ENCODE data around the gene ZNF385D. TPM values are rescaled to one million over a fixed set of nuclear protein-coding genes. Genes with fewer than 3 reads are reported as not detected.

ZNF385D gene
- total and polyA plus RNA-seq, 2 of the 13 experiments (the other 11 are each of a cell fraction or from before 2014, with no cell fraction given) = not detected

GRCh38 chr3:21592828-21593227 lies 158.2 kb downstream of the ZNF385D start:
- in situ Hi-C loops (cut with HindIII; ENCODE audit: extremely low pct_ligation_motif_present, low pct_unique_long_range_greater_than_20kb) (no loop called here), intact Hi-C loops (cut with micrococcal nuclease; ENCODE audit: unreplicated experiment) (loop anchor here (1.0 kb wide), 1 partner anchor 44 kb away; no protein-coding TSS in a partner anchor)
- Histone ChIP-seq H3K4me3 (replicated peaks in 1 of 3; ENCODE audit: insufficient read depth in 1 of 3, low read depth in 2 of 3, low read length in 3 of 3) (no peak overlapping the region), H3K36me3 (replicated peaks in 1 of 2; ENCODE audit: control insufficient read depth in 1 of 2, insufficient read depth in 2 of 2, low read length in 2 of 2) (no peaks in the 10 kb centered on the region), H3K9me3 (ENCODE audit: low read length) (no peaks in the 10 kb centered on the region; the same call in 1 of the 2 replicates), H3K79me2 (ENCODE audit: insufficient read depth, low read length) (no peaks in the 10 kb centered on the region), H2AFZ (ENCODE audit: low read length) (no peak overlapping the region), H3K4me2 (ENCODE audit: low read depth, low read length) (no peak overlapping the region), H3K27me3 (ENCODE audit: control insufficient read depth in 1 of 2, insufficient read depth in 2 of 2, low read length in 2 of 2) (no peaks in the 10 kb centered on the region), H3K27ac (ENCODE audit: extremely low read length, insufficient read depth, low read length) (no peak overlapping the region), H3K4me1 (ENCODE audit: insufficient read depth, low read length) (no peaks in the 10 kb centered on the region), H4K20me1 (ENCODE audit: insufficient read depth, low read length) (no peaks in the 10 kb centered on the region), H3K9ac (ENCODE audit: insufficient read depth, low read depth, low read length) (no peak overlapping the region)
- no peak for ATAC-seq
- ChIA-PET CTCF (ENCODE audit: low intra/inter-chr PET ratio, low total read pairs) (no interaction called here), POLR2A (no interaction called here)
- DNase-seq (ENCODE audit: low spot score) = no peak
- no TSS peak for BruUV-seq (replicated peaks)
- TF ChIP-seq HCFC1 (IDR thresholded peaks at IDR 0.05; ENCODE audit: low read depth, low read length) = no peak
- TF ChIP-seq ZBTB46 (CRISPR knock-in tag; IDR thresholded peaks at IDR 0.05; ENCODE audit: borderline replicate concordance) = no peak
- no peak for TF ChIP-seq SCMH1 (CRISPR knock-in tag; IDR thresholded peaks at IDR 0.05; ENCODE audit: borderline replicate concordance)
- TF ChIP-seq, protein P1, sequence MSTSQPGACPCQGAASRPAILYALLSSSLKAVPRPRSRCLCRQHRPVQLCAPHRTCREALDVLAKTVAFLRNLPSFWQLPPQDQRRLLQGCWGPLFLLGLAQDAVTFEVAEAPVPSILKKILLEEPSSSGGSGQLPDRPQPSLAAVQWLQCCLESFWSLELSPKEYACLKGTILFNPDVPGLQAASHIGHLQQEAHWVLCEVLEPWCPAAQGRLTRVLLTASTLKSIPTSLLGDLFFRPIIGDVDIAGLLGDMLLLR (CRISPR knock-in tag; IDR thresholded peaks at IDR 0.05) = no peak
- TF ChIP-seq, protein P2, sequence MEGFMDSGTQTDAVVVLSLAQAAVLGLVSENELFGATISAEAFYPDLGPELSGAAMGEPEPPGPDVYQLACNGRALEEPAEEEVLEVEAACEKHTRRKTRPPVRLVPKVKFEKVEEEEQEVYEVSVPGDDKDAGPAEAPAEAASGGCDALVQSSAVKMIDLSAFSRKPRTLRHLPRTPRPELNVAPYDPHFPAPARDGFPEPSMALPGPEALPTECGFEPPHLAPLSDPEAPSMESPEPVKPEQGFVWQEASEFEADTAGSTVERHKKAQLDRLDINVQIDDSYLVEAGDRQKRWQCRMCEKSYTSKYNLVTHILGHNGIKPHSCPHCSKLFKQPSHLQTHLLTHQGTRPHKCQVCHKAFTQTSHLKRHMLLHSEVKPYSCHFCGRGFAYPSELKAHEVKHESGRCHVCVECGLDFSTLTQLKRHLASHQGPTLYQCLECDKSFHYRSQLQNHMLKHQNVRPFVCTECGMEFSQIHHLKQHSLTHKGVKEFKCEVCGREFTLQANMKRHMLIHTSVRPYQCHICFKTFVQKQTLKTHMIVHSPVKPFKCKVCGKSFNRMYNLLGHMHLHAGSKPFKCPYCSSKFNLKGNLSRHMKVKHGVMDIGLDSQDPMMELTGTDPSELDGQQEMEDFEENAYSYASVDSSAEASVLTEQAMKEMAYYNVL (CRISPR knock-in tag; IDR thresholded peaks at IDR 0.05; ENCODE audit: borderline replicate concordance) = no peak
- no peak for TF ChIP-seq GABPA (IDR thresholded peaks at IDR 0.05; ENCODE audit: low read depth, low read length)
- TF ChIP-seq GABPA (CRISPR knock-in tag; IDR thresholded peaks at IDR 0.05; ENCODE audit: low read depth) = no peak
- TF ChIP-seq RXRB (CRISPR knock-in tag; IDR thresholded peaks at IDR 0.05; ENCODE audit: borderline replicate concordance) = no peak
- TF ChIP-seq, protein P3, sequence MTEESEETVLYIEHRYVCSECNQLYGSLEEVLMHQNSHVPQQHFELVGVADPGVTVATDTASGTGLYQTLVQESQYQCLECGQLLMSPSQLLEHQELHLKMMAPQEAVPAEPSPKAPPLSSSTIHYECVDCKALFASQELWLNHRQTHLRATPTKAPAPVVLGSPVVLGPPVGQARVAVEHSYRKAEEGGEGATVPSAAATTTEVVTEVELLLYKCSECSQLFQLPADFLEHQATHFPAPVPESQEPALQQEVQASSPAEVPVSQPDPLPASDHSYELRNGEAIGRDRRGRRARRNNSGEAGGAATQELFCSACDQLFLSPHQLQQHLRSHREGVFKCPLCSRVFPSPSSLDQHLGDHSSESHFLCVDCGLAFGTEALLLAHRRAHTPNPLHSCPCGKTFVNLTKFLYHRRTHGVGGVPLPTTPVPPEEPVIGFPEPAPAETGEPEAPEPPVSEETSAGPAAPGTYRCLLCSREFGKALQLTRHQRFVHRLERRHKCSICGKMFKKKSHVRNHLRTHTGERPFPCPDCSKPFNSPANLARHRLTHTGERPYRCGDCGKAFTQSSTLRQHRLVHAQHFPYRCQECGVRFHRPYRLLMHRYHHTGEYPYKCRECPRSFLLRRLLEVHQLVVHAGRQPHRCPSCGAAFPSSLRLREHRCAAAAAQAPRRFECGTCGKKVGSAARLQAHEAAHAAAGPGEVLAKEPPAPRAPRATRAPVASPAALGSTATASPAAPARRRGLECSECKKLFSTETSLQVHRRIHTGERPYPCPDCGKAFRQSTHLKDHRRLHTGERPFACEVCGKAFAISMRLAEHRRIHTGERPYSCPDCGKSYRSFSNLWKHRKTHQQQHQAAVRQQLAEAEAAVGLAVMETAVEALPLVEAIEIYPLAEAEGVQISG (CRISPR knock-in tag; IDR thresholded peaks at IDR 0.05) = no peak
- TF ChIP-seq ZNF20 (CRISPR knock-in tag; IDR thresholded peaks at IDR 0.05) = no peak
- no peak for TF ChIP-seq MAZ (IDR thresholded peaks at IDR 0.05; ENCODE audit: borderline replicate concordance, low read depth, low read length)
- TF ChIP-seq MAZ (CRISPR knock-in tag; IDR thresholded peaks at IDR 0.05; ENCODE audit: low read depth) = no peak
- TF ChIP-seq, protein P4, sequence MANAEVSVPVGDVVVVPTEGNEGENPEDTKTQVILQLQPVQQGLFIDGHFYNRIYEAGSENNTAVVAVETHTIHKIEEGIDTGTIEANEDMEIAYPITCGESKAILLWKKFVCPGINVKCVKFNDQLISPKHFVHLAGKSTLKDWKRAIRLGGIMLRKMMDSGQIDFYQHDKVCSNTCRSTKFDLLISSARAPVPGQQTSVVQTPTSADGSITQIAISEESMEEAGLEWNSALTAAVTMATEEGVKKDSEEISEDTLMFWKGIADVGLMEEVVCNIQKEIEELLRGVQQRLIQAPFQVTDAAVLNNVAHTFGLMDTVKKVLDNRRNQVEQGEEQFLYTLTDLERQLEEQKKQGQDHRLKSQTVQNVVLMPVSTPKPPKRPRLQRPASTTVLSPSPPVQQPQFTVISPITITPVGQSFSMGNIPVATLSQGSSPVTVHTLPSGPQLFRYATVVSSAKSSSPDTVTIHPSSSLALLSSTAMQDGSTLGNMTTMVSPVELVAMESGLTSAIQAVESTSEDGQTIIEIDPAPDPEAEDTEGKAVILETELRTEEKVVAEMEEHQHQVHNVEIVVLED (CRISPR knock-in tag; IDR thresholded peaks at IDR 0.05; ENCODE audit: borderline replicate concordance) = no peak
- 25% methylated on average over 4 of the region's 4 CpGs for WGBS (ENCODE audit: low lambda C conversion rate)
- no peak for FAIRE-seq

Measured in HepG2 (cell line).